Hepatocyte (in vitro differentiated cells): Measurements from ENCODE around the gene WDR17. TPM values are rescaled to one million over a fixed set of nuclear protein-coding genes. Genes with fewer than 3 reads are reported as not detected.

Source experiments
- DNase-seq: peaks from one replicate; pipeline ENCODE4 v3.0.0-alpha.2; 2016; ENCODE audit warnings: low spot score
- H2AFZ ChIP-seq: fragments of 200-600 bp; sonication (generic); 2 replicates; pipeline ENCODE4 v1.6.0; 2016; ENCODE audit warnings: antibody characterized with exemption, mild to moderate bottlenecking
- H3K27ac ChIP-seq: fragments of 200-600 bp; sonication (generic); 2 replicates; pipeline ENCODE4 v1.5.1; 2016; ENCODE audit warnings: mild to moderate bottlenecking
- H3K27me3 ChIP-seq: fragments of 200-600 bp; sonication (generic); 2 replicates; pipeline ENCODE4 v1.6.1; 2016
- H3K36me3 ChIP-seq: fragments of 200-600 bp; sonication (generic); replicated peaks from 2 replicates; pipeline ENCODE4 v1.5.1; 2016; ENCODE audit warnings: low read depth; ENCODE audit not compliant: insufficient read depth
- H3K4me1 ChIP-seq: fragments of 200-600 bp; sonication (generic); 2 replicates; pipeline ENCODE4 v1.5.1; 2016; ENCODE audit warnings: mild to moderate bottlenecking, moderate library complexity; ENCODE audit not compliant: insufficient read depth
- H3K4me2 ChIP-seq: fragments of 200-600 bp; sonication (generic); 2 replicates; pipeline ENCODE4 v1.6.0; 2016
- H3K4me3 ChIP-seq: fragments of 200-600 bp; sonication (generic); 2 replicates; pipeline ENCODE4 v1.5.1; 2016; ENCODE audit warnings: mild to moderate bottlenecking
- H3K79me2 ChIP-seq: fragments of 200-600 bp; sonication (generic); 2 replicates; pipeline ENCODE4 v1.6.0; 2017; ENCODE audit warnings: mild to moderate bottlenecking
- H3K9me2 ChIP-seq: fragments of 200-600 bp; sonication (generic); replicated peaks from 2 replicates; pipeline ENCODE4 v1.6.0; 2017; ENCODE audit warnings: mild to moderate bottlenecking; ENCODE audit not compliant: insufficient read depth
- H3K9me3 ChIP-seq: fragments of 200-600 bp; sonication (generic); 2 replicates; pipeline ENCODE4 v1.5.1; 2016; ENCODE audit warnings: low read depth, mild to moderate bottlenecking
- H4K20me1 ChIP-seq: fragments of 200-600 bp; sonication (generic); 2 replicates; pipeline ENCODE4 v1.6.0; 2016; ENCODE audit warnings: mild to moderate bottlenecking; ENCODE audit not compliant: insufficient read depth, poor library complexity, severe bottlenecking
- EZH2 ChIP-seq: fragments of 200-600 bp; sonication (generic); IDR thresholded peaks from 2 replicates; pipeline ENCODE4 v1.6.1; 2016; ENCODE audit warnings: antibody characterized with exemption, mild to moderate bottlenecking, borderline replicate concordance
- EZH2phosphoT487 ChIP-seq: fragments of 200-600 bp; sonication (generic); IDR thresholded peaks from one replicate; pipeline ENCODE4 v1.6.1; 2018; ENCODE audit warnings: antibody characterized with exemption, mild to moderate bottlenecking, low read depth, moderate library complexity; ENCODE audit not compliant: unreplicated experiment, severe bottlenecking
- WGBS: methylation state at CpG from one replicate; pipeline ENCODE4 v1.1.6; 2016; ENCODE audit warnings: low lambda C conversion rate; ENCODE audit errors: missing lambda C conversion rate; 5-methylcytosine and 5-hydroxymethylcytosine counted together
- polyA plus RNA-seq: library from polyadenylated mRNA; unstranded; fragments of >200 nt; fragmentation: Nextera tagmentation; extraction: Ambion mirVana; gene quantifications from 2 replicates; pipeline ENCODE4 v1.2.1, GENCODE V29; 2016
- small RNA-seq: library from RNA; depleted of rRNA; stranded (forward); fragments of <200 nt; gene quantifications from one replicate; pipeline ENCODE3, GENCODE V24; 2014
- total RNA-seq: library from RNA; depleted of rRNA; stranded (reverse); fragments of >200 nt; gene quantifications from 2 replicates; pipeline ENCODE4 v1.2.3, GENCODE V29; 2014
- TF ChIP-seq, protein P1 (sequence below): fragments of 200-600 bp; sonication (generic); IDR thresholded peaks from 2 replicates; pipeline ENCODE4 v1.5.1; 2016; ENCODE audit warnings: antibody characterized with exemption, mild to moderate bottlenecking; ENCODE audit not compliant: poor library complexity

WDR17 gene
- total and polyA plus RNA-seq, 2 experiments from 2014 or later = 0.63 to 1.1 TPM

DNA sequence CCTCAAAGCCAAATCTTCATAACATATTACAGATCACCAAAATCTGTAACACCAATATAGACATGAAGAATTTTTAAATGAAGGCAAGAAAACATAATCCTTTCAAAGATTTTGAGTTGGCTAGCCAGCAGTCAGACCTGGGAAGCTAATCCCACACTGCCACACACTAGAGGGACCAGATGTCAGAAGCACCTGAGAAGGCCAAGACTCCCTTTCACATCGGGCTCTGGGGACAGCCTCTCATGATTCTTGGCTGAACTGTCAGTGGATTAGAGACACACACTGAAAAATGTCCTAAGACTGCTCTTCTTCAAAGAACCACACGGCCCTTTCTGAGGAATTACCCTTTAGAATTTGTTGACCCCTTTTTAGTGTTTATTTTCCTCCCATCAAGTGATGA is 157.9 kb downstream of the WDR17 start:
- H3K4me2 ChIP-seq = no peak overlapping the region
- no peak overlapping the region for H3K4me3 ChIP-seq
- TF ChIP-seq EZH2phosphoT487 (no peak), EZH2 (no peak)
- TF ChIP-seq, protein P1, sequence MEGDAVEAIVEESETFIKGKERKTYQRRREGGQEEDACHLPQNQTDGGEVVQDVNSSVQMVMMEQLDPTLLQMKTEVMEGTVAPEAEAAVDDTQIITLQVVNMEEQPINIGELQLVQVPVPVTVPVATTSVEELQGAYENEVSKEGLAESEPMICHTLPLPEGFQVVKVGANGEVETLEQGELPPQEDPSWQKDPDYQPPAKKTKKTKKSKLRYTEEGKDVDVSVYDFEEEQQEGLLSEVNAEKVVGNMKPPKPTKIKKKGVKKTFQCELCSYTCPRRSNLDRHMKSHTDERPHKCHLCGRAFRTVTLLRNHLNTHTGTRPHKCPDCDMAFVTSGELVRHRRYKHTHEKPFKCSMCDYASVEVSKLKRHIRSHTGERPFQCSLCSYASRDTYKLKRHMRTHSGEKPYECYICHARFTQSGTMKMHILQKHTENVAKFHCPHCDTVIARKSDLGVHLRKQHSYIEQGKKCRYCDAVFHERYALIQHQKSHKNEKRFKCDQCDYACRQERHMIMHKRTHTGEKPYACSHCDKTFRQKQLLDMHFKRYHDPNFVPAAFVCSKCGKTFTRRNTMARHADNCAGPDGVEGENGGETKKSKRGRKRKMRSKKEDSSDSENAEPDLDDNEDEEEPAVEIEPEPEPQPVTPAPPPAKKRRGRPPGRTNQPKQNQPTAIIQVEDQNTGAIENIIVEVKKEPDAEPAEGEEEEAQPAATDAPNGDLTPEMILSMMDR = no peak
- no peak for DNase-seq
- H3K79me2 ChIP-seq = no peaks in the 10 kb centered on the region
- H3K4me1 ChIP-seq = no peaks in the 10 kb centered on the region
- H2AFZ ChIP-seq = no peak overlapping the region
- 48% methylated on average over 2 of the region's 2 CpGs for WGBS
- no peaks in the 10 kb centered on the region for H3K9me2 ChIP-seq
- H3K27me3 ChIP-seq = no peaks in the 10 kb centered on the region
- H3K9me3 ChIP-seq = no peaks in the 10 kb centered on the region
- no peaks in the 10 kb centered on the region for H3K36me3 ChIP-seq
- H3K27ac ChIP-seq = no peak overlapping the region
- H4K20me1 ChIP-seq = no peaks in the 10 kb centered on the region

DNA sequence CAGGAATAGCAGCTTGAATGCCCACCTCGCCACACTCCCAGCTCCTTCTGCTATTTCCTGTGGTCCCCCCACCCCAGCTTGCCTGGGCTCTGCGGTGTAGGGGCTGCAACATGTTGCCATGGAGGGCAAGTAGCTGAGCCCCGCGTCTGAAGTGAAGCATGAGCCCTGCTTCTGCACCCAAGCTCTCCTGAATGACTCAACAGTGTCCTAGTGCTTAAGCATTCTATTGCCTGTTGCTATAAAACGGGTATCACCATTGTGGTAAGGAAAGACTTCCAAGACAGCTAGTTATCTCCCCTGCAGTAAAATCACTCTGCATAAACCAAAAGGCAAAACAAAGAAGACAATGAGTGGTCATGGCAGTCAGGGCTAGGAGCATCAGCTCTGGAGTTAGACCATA is 161.1 kb downstream of the WDR17 start:
- 87% methylated on average over 5 of the region's 5 CpGs for WGBS
- H3K27ac ChIP-seq = no peak overlapping the region
- no peak overlapping the region for H2AFZ ChIP-seq

DNA sequence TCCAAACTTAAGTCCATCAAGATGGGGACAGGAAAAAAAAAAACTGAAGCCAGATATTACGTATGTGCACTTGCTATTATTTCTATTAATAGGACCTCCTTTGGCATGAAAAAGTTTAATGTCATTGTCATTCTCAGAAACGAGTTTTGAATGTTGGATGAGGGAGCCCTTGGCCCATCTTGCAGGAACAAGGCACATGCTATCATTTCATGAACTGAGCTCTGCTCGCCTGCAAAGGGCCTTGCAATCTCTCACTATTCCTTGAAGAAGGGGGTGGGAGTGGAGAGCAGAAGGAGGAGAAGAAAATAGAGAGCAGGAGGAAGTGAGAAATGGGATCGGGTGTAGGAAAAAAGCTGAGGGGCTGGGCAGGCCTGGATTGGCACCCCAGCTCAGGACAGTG is 164.0 kb downstream of the WDR17 start:
- no peaks in the 10 kb centered on the region for H3K79me2 ChIP-seq
- no peaks in the 10 kb centered on the region for H3K9me2 ChIP-seq
- H3K4me1 ChIP-seq = no peaks in the 10 kb centered on the region
- H3K9me3 ChIP-seq = no peaks in the 10 kb centered on the region
- 86% methylated on average over 4 of the region's 4 CpGs for WGBS
- no peaks in the 10 kb centered on the region for H4K20me1 ChIP-seq
- H3K27ac ChIP-seq = no peak overlapping the region
- DNase-seq = no peak
- no peaks in the 10 kb centered on the region for H3K36me3 ChIP-seq
- H3K4me3 ChIP-seq = no peak overlapping the region
- H3K27me3 ChIP-seq = no peaks in the 10 kb centered on the region
- no peak overlapping the region for H2AFZ ChIP-seq
- H3K4me2 ChIP-seq = no peak overlapping the region
- TF ChIP-seq EZH2 = no peak
- TF ChIP-seq, protein P1 = no peak
- TF ChIP-seq EZH2phosphoT487 = no peak

More for the DNA sequence above, 161.1 kb downstream of the WDR17 start:
- Histone ChIP-seq H3K79me2 (no peaks in the 10 kb centered on the region), H3K4me1 (no peaks in the 10 kb centered on the region), H3K4me2 (no peak overlapping the region), H3K36me3 (no peaks in the 10 kb centered on the region), H3K9me2 (no peaks in the 10 kb centered on the region), H3K27me3 (no peaks in the 10 kb centered on the region), H4K20me1 (no peaks in the 10 kb centered on the region), H3K4me3 (no peak overlapping the region), H3K9me3 (no peaks in the 10 kb centered on the region)
- TF ChIP-seq, protein P1 = no peak
- TF ChIP-seq EZH2 (no peak), EZH2phosphoT487 (no peak)
- no peak for DNase-seq

Small RNA genes within 50 kb of the gene (small RNA-seq; reads per million reads assigned to genes)
- gene RF00432 = not detected

Other genes starting within 250 kb of the WDR17 start
- gene SPATA4, start 129.7 kb downstream of the WDR17 start, total RNA-seq = not detected in 2 replicates
- 1.1 TPM in 1 of 2 replicates, not detected in the other for gene SPATA4, start 129.7 kb downstream of the WDR17 start, polyA plus RNA-seq
- 0.10 TPM in 1 of 2 replicates, not detected in the other for gene ASB5, start 203.4 kb downstream of the WDR17 start, total RNA-seq
- 0.30 TPM in 1 of 2 replicates, not detected in the other for gene ASB5, start 203.4 kb downstream of the WDR17 start, polyA plus RNA-seq